Uterus (tissue), 2 donors: ENCODE results near the gene NDNF.

Experiments used
- CTCF ChIP-seq, 4 experiments: fragments of 200-600 bp in 2 of 4; fragments of 450-650 bp in 2 of 4; sonication (generic) in 2 of 4; IDR thresholded peaks; one replicate each; pipeline ENCODE4 v1.5.1; 2016 to 2019; ENCODE audit warnings: antibody characterized with exemption in 4 of 4, mild to moderate bottlenecking in 2 of 4, moderate library complexity in 1 of 4
- POLR2A ChIP-seq, 2 donors: fragments of 450-650 bp; IDR thresholded peaks; one replicate each; pipeline ENCODE4 v1.6.1; 2016; ENCODE audit warnings: antibody characterized with exemption in 2 of 2, mild to moderate bottlenecking in 1 of 2, moderate library complexity in 1 of 2

GRCh38 chr4:121061215-121061614 lies 11.1 kb downstream of the NDNF start:
- TF ChIP-seq POLR2A (IDR thresholded peaks at IDR 0.05) (no peak), CTCF (IDR thresholded peaks at IDR 0.05) (no peak)
